ENCODE results near the gene KLHL24.

KLHL24 gene

GRCh38 chr3:183731611-183732010 lies 96.2 kb downstream of the KLHL24 start:
- no peak for TF ChIP-seq CTCF (IDR thresholded peaks at IDR 0.05; ENCODE audit: poor library complexity, severe bottlenecking)
- Histone ChIP-seq H3K36me3 (ENCODE audit: low read depth) (peaks cover 94% of the 10 kb centered on the region), H3K27me3 (ENCODE audit: insufficient read depth, poor library complexity, severe bottlenecking) (no peaks in the 10 kb centered on the region), H3K4me1 (ENCODE audit: insufficient read depth, poor library complexity, severe bottlenecking) (no peaks in the 10 kb centered on the region), H3K9me3 (ENCODE audit: severe bottlenecking) (no peaks in the 10 kb centered on the region), H3K27ac (ENCODE audit: poor library complexity, severe bottlenecking) (no peak overlapping the region), H3K4me3 (ENCODE audit: severe bottlenecking) (no peak overlapping the region)
- DNase-seq (ENCODE audit: low spot score), result no peak
- ATAC-seq (ENCODE audit: low read depth), result no peak

GRCh38 chr3:183733553-183733952 lies 98.1 kb downstream of the KLHL24 start:
- Histone ChIP-seq H3K27me3 (ENCODE audit: insufficient read depth, poor library complexity, severe bottlenecking) (no peaks in the 10 kb centered on the region), H3K4me3 (ENCODE audit: severe bottlenecking) (no peak overlapping the region), H3K9me3 (ENCODE audit: severe bottlenecking) (no peaks in the 10 kb centered on the region), H3K36me3 (ENCODE audit: low read depth) (peaks cover 90% of the 10 kb centered on the region), H3K4me1 (ENCODE audit: insufficient read depth, poor library complexity, severe bottlenecking) (no peaks in the 10 kb centered on the region), H3K27ac (ENCODE audit: poor library complexity, severe bottlenecking) (no peak overlapping the region)
- DNase-seq (ENCODE audit: low spot score) (no peak), ATAC-seq (ENCODE audit: low read depth) (no peak)
- no peak for TF ChIP-seq CTCF (IDR thresholded peaks at IDR 0.05; ENCODE audit: poor library complexity, severe bottlenecking)

All from RWPE2 (cell line).